Measurements from ENCODE around the gene QRFP. TPM values are rescaled to one million over a fixed set of nuclear protein-coding genes. Genes with fewer than 3 reads are reported as not detected.

The QRFP gene
- total RNA-seq, 4 donors from 2014 or later, result not detected

DNA sequence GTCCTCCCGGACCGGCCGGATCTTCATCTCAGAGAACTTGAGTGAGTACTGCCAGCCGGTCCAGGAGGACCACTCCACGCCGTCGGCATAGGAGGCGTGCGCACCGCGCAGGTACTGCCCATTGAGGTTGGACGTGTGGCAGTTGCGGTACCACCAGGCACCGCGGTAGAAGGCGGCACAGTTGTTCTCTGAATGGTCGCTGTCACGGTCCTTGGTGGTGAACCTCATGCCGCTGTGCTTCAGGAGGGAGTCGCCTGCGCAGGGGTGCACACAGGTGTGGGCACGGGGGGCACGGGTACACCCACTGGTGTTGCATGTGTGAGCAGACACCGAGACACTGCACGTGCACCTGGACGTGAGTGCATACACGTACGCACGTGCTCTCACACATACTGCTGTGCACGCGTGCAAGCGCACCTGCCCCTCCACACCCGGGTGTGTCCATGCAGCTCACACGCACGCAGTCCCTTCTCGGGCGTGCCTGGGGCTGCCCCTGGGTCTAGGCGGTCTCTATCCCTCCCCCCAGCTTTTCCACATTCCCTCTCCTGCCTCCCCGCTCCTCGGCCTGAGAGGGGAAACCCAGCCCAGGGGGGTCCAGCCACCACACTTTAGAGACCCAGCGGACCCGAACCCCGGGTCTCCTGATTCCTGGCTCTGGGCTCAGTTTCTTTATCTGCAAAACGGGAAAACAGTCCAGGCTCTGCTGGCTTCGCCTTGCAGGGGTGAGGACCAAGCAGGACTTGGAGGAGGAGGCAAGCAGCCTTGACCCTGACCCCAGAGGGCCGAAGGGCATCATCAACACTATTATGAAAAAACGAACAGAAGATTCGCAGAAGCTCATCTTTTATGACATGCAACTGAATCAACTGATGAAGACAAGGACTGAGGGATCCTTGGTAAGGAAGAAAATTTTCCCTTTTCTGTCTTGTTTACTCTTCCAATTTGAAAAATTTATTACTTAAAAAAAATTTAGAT lies 7.7 kb upstream of the QRFP start:
- 72 to 78% methylated on average over 34 to 46 of the region's 48 CpGs for WGBS, 2 donors
- no peak overlapping the region for H3K4me3 ChIP-seq (ENCODE audit: low read depth, poor library complexity, severe bottlenecking)
- DNase-seq (ENCODE audit: low spot score in 2 of 2), result no peak
- TF ChIP-seq, protein P1, sequence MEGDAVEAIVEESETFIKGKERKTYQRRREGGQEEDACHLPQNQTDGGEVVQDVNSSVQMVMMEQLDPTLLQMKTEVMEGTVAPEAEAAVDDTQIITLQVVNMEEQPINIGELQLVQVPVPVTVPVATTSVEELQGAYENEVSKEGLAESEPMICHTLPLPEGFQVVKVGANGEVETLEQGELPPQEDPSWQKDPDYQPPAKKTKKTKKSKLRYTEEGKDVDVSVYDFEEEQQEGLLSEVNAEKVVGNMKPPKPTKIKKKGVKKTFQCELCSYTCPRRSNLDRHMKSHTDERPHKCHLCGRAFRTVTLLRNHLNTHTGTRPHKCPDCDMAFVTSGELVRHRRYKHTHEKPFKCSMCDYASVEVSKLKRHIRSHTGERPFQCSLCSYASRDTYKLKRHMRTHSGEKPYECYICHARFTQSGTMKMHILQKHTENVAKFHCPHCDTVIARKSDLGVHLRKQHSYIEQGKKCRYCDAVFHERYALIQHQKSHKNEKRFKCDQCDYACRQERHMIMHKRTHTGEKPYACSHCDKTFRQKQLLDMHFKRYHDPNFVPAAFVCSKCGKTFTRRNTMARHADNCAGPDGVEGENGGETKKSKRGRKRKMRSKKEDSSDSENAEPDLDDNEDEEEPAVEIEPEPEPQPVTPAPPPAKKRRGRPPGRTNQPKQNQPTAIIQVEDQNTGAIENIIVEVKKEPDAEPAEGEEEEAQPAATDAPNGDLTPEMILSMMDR (IDR thresholded peaks at IDR 0.05), result no peak
- TF ChIP-seq POLR2A (IDR thresholded peaks at IDR 0.05), result no peak
- intact Hi-C loops (cut with DNase I; ENCODE audit: low total_unique reads), result no loop called here

DNA sequence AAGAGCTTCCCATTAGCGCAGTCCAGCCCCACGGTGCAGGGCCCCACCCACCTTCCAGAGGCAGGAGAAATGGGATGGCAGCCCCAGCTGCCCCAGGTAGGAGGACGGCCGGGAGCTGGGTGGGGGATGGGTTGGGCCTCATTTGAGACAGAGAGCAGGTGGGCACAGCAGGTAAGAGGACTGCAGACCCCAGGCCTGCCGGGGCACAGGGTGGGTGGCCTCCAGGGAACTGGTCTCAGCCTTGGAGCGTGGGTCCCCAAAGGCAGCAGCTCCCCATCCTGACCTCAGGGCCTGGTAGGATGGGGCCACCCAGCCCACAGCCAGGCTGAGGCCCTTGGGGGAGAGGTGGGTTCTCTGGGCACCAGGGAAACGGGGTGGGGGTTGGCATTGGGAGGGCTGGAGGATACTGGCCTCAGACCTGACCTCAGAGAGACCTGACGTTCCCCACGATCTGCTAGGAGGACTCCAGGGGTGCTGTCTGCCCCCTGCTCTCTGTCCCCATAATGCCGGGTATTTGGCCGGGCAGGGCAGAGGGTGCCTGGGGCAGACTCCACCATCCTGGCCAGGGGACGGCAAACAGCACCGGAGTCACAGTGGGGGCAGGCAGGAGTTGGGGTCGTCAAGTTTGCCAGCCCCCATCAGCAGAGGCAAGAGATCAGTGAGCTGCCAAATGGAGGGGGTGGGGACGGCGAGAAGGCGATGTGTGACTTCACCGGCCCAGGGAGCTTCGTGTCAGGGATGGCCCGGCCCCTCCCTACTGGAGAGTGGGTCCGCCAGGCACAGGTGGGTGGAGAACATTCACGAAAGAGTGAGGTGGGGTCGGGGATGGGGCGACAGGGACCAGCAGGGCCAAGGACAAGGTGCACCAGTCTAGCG lies 6.8 kb upstream of the QRFP start:
- WGBS, 2 donors, result 56 to 69% methylated on average over 22 to 25 of the region's 25 CpGs
- intact Hi-C loops (cut with DNase I; ENCODE audit: low total_unique reads), result no loop called here
- H3K4me3 ChIP-seq (ENCODE audit: low read depth, poor library complexity, severe bottlenecking), result no peak overlapping the region
- DNase-seq (ENCODE audit: low spot score in 2 of 2), result no peak
- TF ChIP-seq, protein P1 (IDR thresholded peaks at IDR 0.05), result no peak
- TF ChIP-seq POLR2A (IDR thresholded peaks at IDR 0.05), result no peak

DNA sequence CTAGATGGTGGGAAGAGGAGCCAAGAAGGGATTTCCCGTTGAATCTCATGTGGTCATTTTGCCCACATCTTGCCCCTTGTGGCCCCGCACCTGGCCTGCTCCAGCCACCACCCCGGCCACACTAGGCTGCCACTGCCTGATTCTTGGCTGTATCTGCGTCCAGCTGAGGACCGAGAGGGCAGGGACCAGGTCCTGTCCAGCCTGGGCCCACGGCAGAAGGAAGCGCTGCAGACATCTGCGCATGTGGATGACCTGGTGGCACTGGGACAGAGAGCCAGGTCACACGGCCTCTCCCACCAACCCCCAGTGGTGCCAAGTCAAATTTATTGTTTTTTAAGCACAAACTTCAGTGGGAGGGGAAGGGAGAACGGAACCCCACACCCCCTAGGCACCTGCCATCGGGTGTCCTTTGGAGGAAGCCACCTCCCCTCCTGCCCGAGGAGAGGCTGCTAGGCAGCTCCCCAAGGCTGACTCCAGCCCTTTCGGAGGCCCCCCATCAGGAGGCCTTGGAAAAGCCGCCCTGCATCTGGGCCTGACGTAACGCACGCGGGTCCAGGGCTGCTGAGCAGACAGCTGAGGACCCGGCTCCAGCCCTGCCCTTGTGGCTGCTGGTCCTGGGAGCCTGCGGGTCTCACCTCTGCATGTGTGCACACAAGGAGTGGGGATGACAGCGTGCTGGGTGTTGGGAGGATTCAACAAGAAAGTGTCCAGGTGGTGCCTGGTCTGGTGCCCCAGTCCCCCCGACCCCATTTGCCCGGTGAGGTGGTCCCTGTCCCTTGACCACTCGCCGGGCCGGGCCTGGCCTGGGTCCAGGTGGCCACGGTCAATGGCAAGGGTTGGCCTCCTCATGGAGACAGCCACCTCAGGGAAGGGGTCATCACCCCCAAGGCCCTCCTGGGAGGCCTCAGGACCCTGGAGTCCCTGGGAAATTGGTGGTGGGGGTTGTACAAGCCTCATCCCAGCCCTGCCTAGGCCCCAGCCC lies 5.9 kb upstream of the QRFP start:
- no peak overlapping the region for H3K4me3 ChIP-seq (ENCODE audit: low read depth, poor library complexity, severe bottlenecking)
- DNase-seq (ENCODE audit: low spot score in 2 of 2), result no peak
- TF ChIP-seq, protein P1 (IDR thresholded peaks at IDR 0.05), result no peak
- no peak for TF ChIP-seq POLR2A (IDR thresholded peaks at IDR 0.05)
- WGBS, 2 donors, result 64 to 74% methylated on average over 14 to 27 of the region's 27 CpGs
- intact Hi-C loops (cut with DNase I; ENCODE audit: low total_unique reads), result no loop called here

DNA sequence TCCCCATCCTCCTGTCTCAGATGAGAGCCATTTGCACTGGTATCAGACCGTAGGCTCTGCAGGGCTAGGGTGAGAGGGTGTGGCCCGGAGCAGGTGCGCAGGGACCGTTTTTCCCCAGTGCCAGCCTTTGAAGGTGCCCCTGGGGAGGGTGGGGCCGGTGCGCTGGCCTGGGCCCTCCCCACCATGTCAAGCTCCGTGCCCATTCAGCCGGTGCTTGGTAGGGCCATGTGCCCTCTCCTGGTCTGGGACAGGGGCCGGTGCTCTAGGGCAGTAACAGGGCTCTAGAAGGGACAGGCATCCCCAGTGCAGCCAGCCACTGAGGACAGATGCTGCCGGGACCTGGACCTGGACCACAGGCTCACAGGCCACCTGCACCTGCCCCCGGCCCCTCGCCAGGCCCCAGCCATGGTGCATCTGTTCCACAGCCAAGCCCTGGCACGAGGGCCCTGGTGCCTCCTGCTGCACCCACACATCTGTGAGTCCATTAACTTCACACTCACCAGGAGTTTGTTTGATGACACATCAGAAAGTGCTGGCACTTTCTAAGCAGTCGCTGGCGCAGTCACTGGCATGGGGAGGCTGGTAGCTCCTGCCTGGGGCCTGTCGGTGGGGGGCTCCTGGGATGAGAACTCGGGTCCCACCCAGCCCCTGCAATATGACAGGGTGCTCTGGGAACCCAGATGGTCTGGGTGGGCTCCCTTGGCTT lies 5.0 kb upstream of the QRFP start:
- intact Hi-C loops (cut with DNase I; ENCODE audit: low total_unique reads), result no loop called here
- no peak for DNase-seq (ENCODE audit: low spot score in 2 of 2)
- no peak for TF ChIP-seq POLR2A (IDR thresholded peaks at IDR 0.05)
- TF ChIP-seq, protein P1 (IDR thresholded peaks at IDR 0.05), result no peak
- WGBS, 2 donors, result 53 to 58% methylated on average over 10 to 17 of the region's 17 CpGs
- H3K4me3 ChIP-seq (ENCODE audit: low read depth, poor library complexity, severe bottlenecking), result no peak overlapping the region
